A549 (cell line): Measurements from ENCODE around the gene SPAG9. TPM values are rescaled to one million over a fixed set of nuclear protein-coding genes. Genes with fewer than 3 reads are reported as not detected.
A peak's percentile ranks its signal among the peaks of the same experiment; 100 is the strongest.

Source experiments
- ATAC-seq, 2 experiments: fragments of 200-7000 bp in 1 of 2; fragments of >200 bp in 1 of 2; cut with Nextera tagmentation in 1 of 2; cut with Tn5 transposase in 1 of 2; 3 replicates each; pipeline versions ENCODE4 v1.8.0 to v1.9.1; 2018 to 2020; ENCODE audit warnings: mild to moderate bottlenecking in 1 of 2, moderate library complexity in 1 of 2
- CTCF ChIA-PET: fragments of 300-600 bp; sonication (Branson Sonifier 250); formaldehyde crosslinking; extraction: SDS; loops from one replicate; lab custom pipeline; 2021; ENCODE audit warnings: antibody characterized with exemption, inconsistent platforms; lab: Yijun Ruan, JAX
- POLR2A ChIA-PET: fragments of 350-600 bp; formaldehyde crosslinking; extraction: SDS; loops from one replicate; lab custom pipeline; 2021; ENCODE audit warnings: antibody characterized with exemption, inconsistent platforms; lab: Yijun Ruan, JAX
- DNase-seq, 2 experiments: peaks; one replicate each; pipeline versions ENCODE4 v3.0.0 to v3.0.0-alpha.2; 2011 to 2016; ENCODE audit warnings: low read depth in 1 of 2, low spot score in 1 of 2
- FAIRE-seq: peaks from 2 replicates; lab custom pipeline; 2011; peaks lifted over from hg19 to GRCh38; lab: Jason Lieb, UNC
- H3K27ac ChIP-seq, 2 experiments: fragments of >200 bp; sonication (Bioruptor Twin); formaldehyde crosslinking; 3 replicates each; pipeline ENCODE4 v1.5.1; 2016 to 2017
- H3K4me1 ChIP-seq: fragments of >200 bp; sonication (Bioruptor Twin); formaldehyde crosslinking; 3 replicates; pipeline ENCODE4 v1.6.1; 2016
- H3K4me2 ChIP-seq: fragments of >200 bp; sonication (Bioruptor Twin); formaldehyde crosslinking; 3 replicates; pipeline ENCODE4 v1.6.1; 2016
- H3K4me3 ChIP-seq: fragments of >200 bp; sonication (Bioruptor Twin); formaldehyde crosslinking; 3 replicates; pipeline ENCODE4 v1.5.1; 2016
- H3K9me3 ChIP-seq: fragments of >200 bp; sonication (Bioruptor Twin); formaldehyde crosslinking; 3 replicates; pipeline ENCODE4 v1.6.1; 2016
- BCL3 ChIP-seq: fragments of >200 bp; sonication (Bioruptor Twin); formaldehyde crosslinking; IDR thresholded peaks from 3 replicates; pipeline ENCODE4 v1.6.1; 2016
- BHLHE40 ChIP-seq: IDR thresholded peaks from 2 replicates; pipeline ENCODE4 v1.6.1; 2012; ENCODE audit warnings: low read depth, low read length, inconsistent platforms
- CBX8 ChIP-seq: fragments of 200-600 bp; sonication (generic); IDR thresholded peaks from 2 replicates; pipeline ENCODE4 v1.6.1; 2016
- CEBPB ChIP-seq, 2 experiments: fragments of >200 bp in 1 of 2; sonication (Bioruptor Twin) in 1 of 2; formaldehyde crosslinking in 1 of 2; IDR thresholded peaks; 2 replicates each; pipeline ENCODE4 v1.6.1; 2012 to 2016
- CHD2 ChIP-seq: fragments of 150-350 bp; IDR thresholded peaks from 2 replicates; pipeline ENCODE4 v1.6.1; 2014; ENCODE audit warnings: low read length; ENCODE audit not compliant: partially characterized antibody
- EP300 ChIP-seq, 2 experiments: fragments of >200 bp; sonication (Bioruptor Twin); formaldehyde crosslinking; IDR thresholded peaks; 2 replicates in 1 of 2; 3 replicates in 1 of 2; pipeline ENCODE4 v1.6.1; 2016 to 2017
- ESRRA ChIP-seq: fragments of 150-350 bp; IDR thresholded peaks from 2 replicates; pipeline ENCODE4 v1.6.1; 2014; ENCODE audit warnings: mild to moderate bottlenecking, low read length, borderline replicate concordance
- FOSB ChIP-seq: fragments of 250-450 bp; sonication (Bioruptor Pico); IDR thresholded peaks from 2 replicates; pipeline ENCODE4 v1.5.0; 2020; ENCODE audit warnings: mild to moderate bottlenecking, moderate library complexity
- GATA3 ChIP-seq: IDR thresholded peaks from 2 replicates; pipeline ENCODE4 v1.6.1; 2012; ENCODE audit warnings: borderline replicate concordance
- HDAC2 ChIP-seq: fragments of 200-600 bp; sonication (generic); IDR thresholded peaks from 2 replicates; pipeline ENCODE4 v1.6.1; 2016
- HEYL ChIP-seq: fragments of 250-450 bp; sonication (Bioruptor Pico); IDR thresholded peaks from 2 replicates; pipeline ENCODE4 v1.8.0; 2021; ENCODE audit warnings: mild to moderate bottlenecking, moderate library complexity
- HOXA7 ChIP-seq: fragments of 250-450 bp; sonication (Bioruptor Pico); IDR thresholded peaks from 2 replicates; pipeline ENCODE4 v1.5.0; 2020; ENCODE audit warnings: mild to moderate bottlenecking, moderate library complexity
- HOXB13 ChIP-seq: fragments of 250-450 bp; sonication (Bioruptor Pico); IDR thresholded peaks from 2 replicates; pipeline ENCODE4 v1.5.0; 2020; ENCODE audit warnings: low read depth, mild to moderate bottlenecking, moderate library complexity
- HOXB5 ChIP-seq: fragments of 250-450 bp; sonication (Bioruptor Pico); IDR thresholded peaks from 2 replicates; pipeline ENCODE4 v1.5.0; 2020; ENCODE audit warnings: mild to moderate bottlenecking, moderate library complexity
- JUN ChIP-seq, 2 experiments: fragments of >200 bp; sonication (Bioruptor Twin); formaldehyde crosslinking; IDR thresholded peaks; 2 replicates in 1 of 2; 3 replicates in 1 of 2; pipeline ENCODE4 v1.6.1; 2016 to 2017
- JUNB ChIP-seq: fragments of >200 bp; sonication (Bioruptor Twin); formaldehyde crosslinking; IDR thresholded peaks from 2 replicates; pipeline ENCODE4 v1.6.1; 2016
- KDM1A ChIP-seq: fragments of 200-600 bp; sonication (generic); IDR thresholded peaks from 2 replicates; pipeline ENCODE4 v1.6.1; 2016; ENCODE audit warnings: low read depth, mild to moderate bottlenecking
- MAFK ChIP-seq: fragments of 450-650 bp; IDR thresholded peaks from 2 replicates; pipeline ENCODE4 v1.6.1; 2014; ENCODE audit not compliant: partially characterized antibody
- MAZ ChIP-seq: fragments of 150-350 bp; IDR thresholded peaks from 2 replicates; pipeline ENCODE4 v1.6.1; 2014; ENCODE audit warnings: antibody characterized with exemption, low read depth, low read length, borderline replicate concordance
- MYC ChIP-seq: IDR thresholded peaks from 2 replicates; pipeline ENCODE4 v1.6.1; 2012; ENCODE audit warnings: mild to moderate bottlenecking, inconsistent platforms, low read length, improper control_type of control experiment, borderline replicate concordance
- NFE2L2 ChIP-seq: fragments of 150-350 bp; conservative IDR thresholded peaks from 2 replicates; pipeline ENCODE4 v1.6.1; 2014; ENCODE audit warnings: low read length
- NPAS2 ChIP-seq: fragments of 250-450 bp; sonication (Bioruptor Pico); IDR thresholded peaks from 2 replicates; pipeline ENCODE4 v1.8.0; 2022; ENCODE audit warnings: mild to moderate bottlenecking, moderate library complexity, borderline replicate concordance
- POLR2AphosphoS2 ChIP-seq: conservative IDR thresholded peaks from 2 replicates; pipeline ENCODE4 v1.6.1; 2012; ENCODE audit warnings: low read length, improper control_type of control experiment, inconsistent platforms
- RAD21 ChIP-seq, 2 experiments: fragments of >200 bp in 1 of 2; sonication (Bioruptor Twin) in 1 of 2; formaldehyde crosslinking in 1 of 2; IDR thresholded peaks in 1 of 2; conservative IDR thresholded peaks in 1 of 2; 2 replicates in 1 of 2; 3 replicates in 1 of 2; pipeline ENCODE4 v1.6.1; 2012 to 2018; ENCODE audit warnings: inconsistent platforms in 1 of 2
- RCOR1 ChIP-seq: fragments of 150-350 bp; IDR thresholded peaks from 2 replicates; pipeline ENCODE4 v1.6.1; 2014; ENCODE audit warnings: antibody characterized with exemption, low read length, low read depth
- REST ChIP-seq: fragments of 200-600 bp; sonication (generic); IDR thresholded peaks from 2 replicates; pipeline ENCODE4 v1.6.1; 2016; ENCODE audit warnings: antibody characterized with exemption, mild to moderate bottlenecking, moderate library complexity
- RFX5 ChIP-seq: fragments of 450-650 bp; IDR thresholded peaks from 2 replicates; pipeline ENCODE4 v1.7.1; 2014; ENCODE audit warnings: antibody characterized with exemption, mild to moderate bottlenecking, moderate library complexity
- RNF2 ChIP-seq: fragments of 200-600 bp; sonication (generic); IDR thresholded peaks from 2 replicates; pipeline ENCODE4 v1.6.1; 2016; ENCODE audit warnings: low read depth, mild to moderate bottlenecking, antibody characterized with exemption, moderate library complexity, borderline replicate concordance
- SMC3 ChIP-seq: fragments of >200 bp; sonication (Bioruptor Twin); formaldehyde crosslinking; IDR thresholded peaks from 3 replicates; pipeline ENCODE4 v1.6.1; 2018; ENCODE audit warnings: inconsistent platforms
- SREBF2 ChIP-seq: fragments of 450-650 bp; IDR thresholded peaks from 2 replicates; pipeline ENCODE4 v1.6.1; 2014; ENCODE audit warnings: mild to moderate bottlenecking, moderate library complexity
- TFCP2L1 ChIP-seq: fragments of 250-450 bp; sonication (Bioruptor Pico); IDR thresholded peaks from 2 replicates; pipeline ENCODE4 v1.5.0; 2021; ENCODE audit warnings: mild to moderate bottlenecking
- ZC3H11A ChIP-seq: fragments of 450-650 bp; IDR thresholded peaks from 2 replicates; pipeline ENCODE4 v1.6.1; 2014; ENCODE audit warnings: antibody characterized with exemption, mild to moderate bottlenecking
- ZFP36 ChIP-seq: fragments of 450-650 bp; IDR thresholded peaks from 2 replicates; pipeline ENCODE4 v1.6.1; 2014; ENCODE audit warnings: borderline replicate concordance; ENCODE audit not compliant: partially characterized antibody
- ZSCAN20 ChIP-seq: fragments of 250-450 bp; sonication (Bioruptor Pico); IDR thresholded peaks from 2 replicates; pipeline ENCODE4 v1.8.0; 2022; ENCODE audit warnings: mild to moderate bottlenecking, moderate library complexity
- WGBS: methylation state at CpG from one replicate; pipeline ENCODE4 v1.1.6; 2017; ENCODE audit errors: missing lambda C conversion rate; 5-methylcytosine and 5-hydroxymethylcytosine counted together
- polyA plus RNA-seq, 4 experiments: library from polyadenylated mRNA; depleted of rRNA in 3 of 4; stranded (reverse); fragments of >200 nt; fragmentation: RNase III in 1 of 4; extraction: RNeasy Plus Mini Kit Qiagen cat#74134 plus additional on column Dnase treatment in 1 of 4; gene quantifications; 2 replicates in 3 of 4; 3 replicates in 1 of 4; pipeline ENCODE4 v1.2.3, GENCODE V29; 2011 to 2017
- TF ChIP-seq, protein P1 (sequence below): IDR thresholded peaks from 2 replicates; pipeline ENCODE4 v1.6.1; 2012
- TF ChIP-seq, protein P2 (sequence below): IDR thresholded peaks from 2 replicates; pipeline ENCODE4 v1.6.1; 2012

SPAG9 gene
- polyA plus RNA-seq, 2 of the 4 experiments (the other 2 are of a cell fraction) = 69.0 to 71.1 TPM

DNA sequence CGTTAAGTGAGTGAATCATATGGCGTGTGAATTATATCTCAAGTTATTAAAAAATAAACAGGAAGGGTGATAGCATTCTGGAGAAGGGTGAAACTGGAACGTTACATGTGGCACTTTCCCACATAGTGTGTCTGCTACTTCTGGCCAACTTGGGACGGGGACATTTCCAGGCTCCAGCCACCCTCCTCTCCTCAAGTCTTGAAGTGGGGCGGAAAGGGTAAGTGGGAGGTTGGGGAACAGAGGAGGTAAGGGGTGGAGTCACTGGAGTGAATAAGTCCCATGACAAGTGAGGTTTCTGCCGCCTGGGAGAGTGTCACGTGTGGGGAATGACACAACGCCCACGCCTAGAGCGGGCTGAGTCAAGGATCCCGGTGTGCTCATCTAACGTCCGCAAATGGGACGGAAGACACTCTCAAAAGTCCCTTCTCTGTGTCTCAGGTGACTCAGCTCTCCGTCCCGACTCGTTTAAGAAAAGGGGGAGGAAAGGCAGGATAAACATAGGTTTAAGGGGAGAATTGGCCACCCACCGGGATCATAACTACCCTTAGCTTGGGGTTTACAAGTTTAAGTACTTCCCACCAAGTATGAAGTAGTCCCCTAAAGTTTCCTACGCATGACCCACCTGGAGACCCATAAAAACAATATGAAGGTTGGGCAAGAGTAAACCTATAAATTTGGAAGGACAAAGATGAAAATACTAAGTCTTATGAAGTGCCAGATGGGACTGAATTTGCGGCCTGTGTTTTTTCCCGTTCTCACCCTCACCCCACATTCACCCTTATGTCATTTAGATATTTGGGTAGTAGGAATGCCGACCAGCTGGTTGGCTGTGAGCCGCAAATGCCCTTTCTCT is 1.2 kb upstream of the SPAG9 start:
- CTCF ChIA-PET = interaction anchor here (0.8 to 12.1 kb wide), 8 partner anchors 9 to 279 kb away, joined by 3 to 119 read pairs (median 4); partner anchors contain the start of gene NME1
- peak overlapping the region; percentile 92 for H3K4me2 ChIP-seq
- no peaks in the 10 kb centered on the region for H3K9me3 ChIP-seq
- peak; percentile 76 to 88 for ATAC-seq
- peak overlapping the region; percentile 89 to 92 for H3K27ac ChIP-seq
- DNase-seq = peak; percentile 99
- no peak for FAIRE-seq
- peaks cover 51% of the 10 kb centered on the region for H3K4me1 ChIP-seq
- 2% methylated on average over 23 of the region's 23 CpGs for WGBS
- peak overlapping the region; percentile 77 for H3K4me3 ChIP-seq
- POLR2A ChIA-PET = interaction anchor here (0.6 to 4.2 kb wide), 13 partner anchors 9 to 256 kb away, joined by 3 to 41 read pairs (median 6); partner anchors contain the start of genes MBTD1, NME1, NME2 and TOB1
- TF ChIP-seq MYC = peak; percentile 20; the same call in 1 of the 2 replicates
- TF ChIP-seq FOSB (CRISPR knock-in tag) = peak; percentile 59; the same call in 1 of the 2 replicates
- TF ChIP-seq GATA3 = peak; percentile 26; the same call in 1 of the 2 replicates
- TF ChIP-seq ESRRA = 0 out of 2 replicates have a peak, but pooled peaks have one; percentile 52
- no peak; the same call in none of the 2 replicates for TF ChIP-seq REST
- no peak for TF ChIP-seq CBX8
- no peak; the same call in 1 of the 2 replicates for TF ChIP-seq NFE2L2
- no peak for TF ChIP-seq POLR2AphosphoS2
- TF ChIP-seq ZFP36 = no peak
- TF ChIP-seq TFCP2L1 = peak; percentile 38; the same call in 1 of the 2 replicates
- no peak for TF ChIP-seq RCOR1
- peak; percentile 32 to 71; a peak in 2 of 5 replicates for TF ChIP-seq EP300 (IDR thresholded peaks at IDR 0.05)
- TF ChIP-seq, protein P1, sequence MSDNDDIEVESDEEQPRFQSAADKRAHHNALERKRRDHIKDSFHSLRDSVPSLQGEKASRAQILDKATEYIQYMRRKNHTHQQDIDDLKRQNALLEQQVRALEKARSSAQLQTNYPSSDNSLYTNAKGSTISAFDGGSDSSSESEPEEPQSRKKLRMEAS = peak; percentile 96
- TF ChIP-seq, protein P2, sequence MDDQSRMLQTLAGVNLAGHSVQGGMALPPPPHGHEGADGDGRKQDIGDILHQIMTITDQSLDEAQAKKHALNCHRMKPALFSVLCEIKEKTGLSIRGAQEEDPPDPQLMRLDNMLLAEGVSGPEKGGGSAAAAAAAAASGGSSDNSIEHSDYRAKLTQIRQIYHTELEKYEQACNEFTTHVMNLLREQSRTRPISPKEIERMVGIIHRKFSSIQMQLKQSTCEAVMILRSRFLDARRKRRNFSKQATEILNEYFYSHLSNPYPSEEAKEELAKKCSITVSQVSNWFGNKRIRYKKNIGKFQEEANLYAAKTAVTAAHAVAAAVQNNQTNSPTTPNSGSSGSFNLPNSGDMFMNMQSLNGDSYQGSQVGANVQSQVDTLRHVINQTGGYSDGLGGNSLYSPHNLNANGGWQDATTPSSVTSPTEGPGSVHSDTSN = peak; percentile 58
- peak; percentile 41 for TF ChIP-seq CHD2
- peak; percentile 81; the same call in 2 of the 3 replicates for TF ChIP-seq BCL3
- peak; percentile 95 for TF ChIP-seq BHLHE40
- no peak; the same call in 2 of the 3 replicates for TF ChIP-seq SMC3
- no peak for TF ChIP-seq NPAS2 (CRISPR knock-in tag)
- TF ChIP-seq ZC3H11A = no peak
- peak; percentile 45; the same call in 1 of the 2 replicates for TF ChIP-seq HOXB5
- TF ChIP-seq HOXB13 (CRISPR knock-in tag) = no peak; the same call in 1 of the 2 replicates
- no peak for TF ChIP-seq HDAC2
- TF ChIP-seq JUN (IDR thresholded peaks at IDR 0.05) = peak; percentile 21 to 68; a peak in 3 of 5 replicates
- TF ChIP-seq ZSCAN20 = no peak
- TF ChIP-seq HOXA7 (CRISPR knock-in tag) = peak; percentile 42; the same call in 1 of the 2 replicates
- TF ChIP-seq RNF2 = no peak
- no peak for TF ChIP-seq SREBF2
- TF ChIP-seq RFX5 = no peak; the same call in 1 of the 2 replicates
- no peak for TF ChIP-seq KDM1A
- TF ChIP-seq JUNB = peak; percentile 65
- peak; percentile 58 to 81 for TF ChIP-seq CEBPB (IDR thresholded peaks at IDR 0.05)
- peak; percentile 85 for TF ChIP-seq MAFK
- no peak for TF ChIP-seq RAD21 (conservative IDR thresholded peaks at IDR 0.05 in 1 of 2, IDR thresholded peaks at IDR 0.05 in 1 of 2)
- no peak for TF ChIP-seq HEYL (CRISPR knock-in tag)
- peak; percentile 56; the same call in 1 of the 2 replicates for TF ChIP-seq MAZ
